ENCODE results near the gene SRP72.

Gene SRP72

GRCh38 chr4:56467284-56468096, at the start of gene SRP72:
Gene SRP72 (plus strand): TSS chr4:56467617. CDS start chr4:56467636, 19 bp downstream.
- Histone ChIP-seq H3K9me3 (ENCODE audit: insufficient read depth, low read length) (no peaks in the 10 kb centered on the region), H3K79me2 (ENCODE audit: low read length) (peaks cover 78% of the 10 kb centered on the region), H3K27ac (ENCODE audit: low read length) (peak within 1 kb of the TSS; percentile 82), H2AFZ (ENCODE audit: low read depth, low read length) (peak within 1 kb of the TSS; percentile 60), H4K20me1 (ENCODE audit: insufficient read depth, low read length) (peaks cover 20% of the 10 kb centered on the region), H3K36me3 (replicated peaks; ENCODE audit: low read depth, low read length) (peaks cover 36% of the 10 kb centered on the region), H3K9ac (ENCODE audit: low read length) (peak within 1 kb of the TSS; percentile 89), H3K4me2 (ENCODE audit: low read length) (peak within 1 kb of the TSS; percentile 79), H3K27me3 (ENCODE audit: low read depth, low read length) (no peaks in the 10 kb centered on the region), H3K4me1 (ENCODE audit: low read length) (peaks cover 23% of the 10 kb centered on the region), H3K4me3 (ENCODE audit: low read length) (peak within 1 kb of the TSS; percentile 91)
- TF ChIP-seq CTCF (IDR thresholded peaks at IDR 0.05; ENCODE audit: low read depth, low read length) (no peak), EZH2phosphoT487 (IDR thresholded peaks at IDR 0.05; ENCODE audit: low read depth) (no peak)

GRCh38 chr4:56424176-56424575, 43.2 kb upstream of the SRP72 start:
- Histone ChIP-seq H3K9ac (ENCODE audit: low read length) (no peak overlapping the region), H3K36me3 (replicated peaks; ENCODE audit: low read depth, low read length) (peaks cover 15% of the 10 kb centered on the region), H3K4me3 (ENCODE audit: low read length) (no peak overlapping the region), H3K79me2 (ENCODE audit: low read length) (peaks cover 100% of the 10 kb centered on the region), H4K20me1 (ENCODE audit: insufficient read depth, low read length) (peaks cover 74% of the 10 kb centered on the region), H3K27me3 (ENCODE audit: low read depth, low read length) (no peaks in the 10 kb centered on the region), H3K4me2 (ENCODE audit: low read length) (no peak overlapping the region), H3K4me1 (ENCODE audit: low read length) (peaks cover 6% of the 10 kb centered on the region; the same call in 1 of the 2 replicates), H3K9me3 (ENCODE audit: insufficient read depth, low read length) (no peaks in the 10 kb centered on the region), H3K27ac (ENCODE audit: low read length) (no peak overlapping the region), H2AFZ (ENCODE audit: low read depth, low read length) (no peak overlapping the region)
- TF ChIP-seq CTCF (IDR thresholded peaks at IDR 0.05; ENCODE audit: low read depth, low read length) (no peak), EZH2phosphoT487 (IDR thresholded peaks at IDR 0.05; ENCODE audit: low read depth) (no peak)

GRCh38 chr4:56424697-56425514, 42.5 kb upstream of the SRP72 start:
- peaks cover 15% of the 10 kb centered on the region for H3K36me3 ChIP-seq (replicated peaks; ENCODE audit: low read depth, low read length)
- no peak overlapping the region for H3K27ac ChIP-seq (ENCODE audit: low read length)
- H3K4me2 ChIP-seq (ENCODE audit: low read length), result no peak overlapping the region
- H3K4me3 ChIP-seq (ENCODE audit: low read length), result no peak overlapping the region
- no peaks in the 10 kb centered on the region for H3K9me3 ChIP-seq (ENCODE audit: insufficient read depth, low read length)
- H3K79me2 ChIP-seq (ENCODE audit: low read length), result peaks cover 100% of the 10 kb centered on the region
- peak; percentile 71 for TF ChIP-seq CTCF (IDR thresholded peaks at IDR 0.05; ENCODE audit: low read depth, low read length)
- TF ChIP-seq EZH2phosphoT487 (IDR thresholded peaks at IDR 0.05; ENCODE audit: low read depth), result no peak
- no peak overlapping the region for H3K9ac ChIP-seq (ENCODE audit: low read length)
- H3K27me3 ChIP-seq (ENCODE audit: low read depth, low read length), result no peaks in the 10 kb centered on the region
- H4K20me1 ChIP-seq (ENCODE audit: insufficient read depth, low read length), result peaks cover 74% of the 10 kb centered on the region
- peaks cover 6% of the 10 kb centered on the region; the same call in 1 of the 2 replicates for H3K4me1 ChIP-seq (ENCODE audit: low read length)
- no peak overlapping the region for H2AFZ ChIP-seq (ENCODE audit: low read depth, low read length)

GRCh38 chr4:56425518-56425917, 41.9 kb upstream of the SRP72 start:
- H3K4me2 ChIP-seq (ENCODE audit: low read length), result no peak overlapping the region

More at GRCh38 chr4:56425518-56425917, 41.9 kb upstream of the SRP72 start:
- peaks cover 5% of the 10 kb centered on the region; the same call in 1 of the 2 replicates for H3K4me1 ChIP-seq (ENCODE audit: low read length)
- TF ChIP-seq CTCF (IDR thresholded peaks at IDR 0.05; ENCODE audit: low read depth, low read length), result no peak
- TF ChIP-seq EZH2phosphoT487 (IDR thresholded peaks at IDR 0.05; ENCODE audit: low read depth), result no peak
- H3K4me3 ChIP-seq (ENCODE audit: low read length), result no peak overlapping the region
- H2AFZ ChIP-seq (ENCODE audit: low read depth, low read length), result no peak overlapping the region
- H3K27ac ChIP-seq (ENCODE audit: low read length), result no peak overlapping the region
- peaks cover 17% of the 10 kb centered on the region for H3K36me3 ChIP-seq (replicated peaks; ENCODE audit: low read depth, low read length)
- H4K20me1 ChIP-seq (ENCODE audit: insufficient read depth, low read length), result peaks cover 76% of the 10 kb centered on the region
- H3K9me3 ChIP-seq (ENCODE audit: insufficient read depth, low read length), result no peaks in the 10 kb centered on the region
- H3K9ac ChIP-seq (ENCODE audit: low read length), result no peak overlapping the region
- H3K79me2 ChIP-seq (ENCODE audit: low read length), result peaks cover 100% of the 10 kb centered on the region
- H3K27me3 ChIP-seq (ENCODE audit: low read depth, low read length), result no peaks in the 10 kb centered on the region
